ENCODE results near the gene RAB8B.

Gene RAB8B

GRCh38 chr15:63212050-63213004 is 22.9 kb downstream of the RAB8B start:
- Histone ChIP-seq H2AK5ac (ENCODE audit: low read length) (no peak overlapping the region), H3K14ac (ENCODE audit: low read length) (no peak overlapping the region), H3K27me3 (ENCODE audit: insufficient read depth, low read length) (no peaks in the 10 kb centered on the region), H4K12ac (ENCODE audit: low read depth, low read length) (no peak overlapping the region), H3K18ac (ENCODE audit: low read length) (no peak overlapping the region), H3K4me1 (ENCODE audit: control insufficient read depth in 1 of 2, insufficient read depth in 2 of 2, low read length in 2 of 2) (no peaks in the 10 kb centered on the region), H3K23ac (ENCODE audit: low read length) (no peak overlapping the region), H3K4me3 (ENCODE audit: low read depth, low read length) (no peak overlapping the region), H3K9me3 (ENCODE audit: insufficient read depth, low read depth, low read length) (no peaks in the 10 kb centered on the region), H3K27ac (ENCODE audit: low read depth, low read length) (no peak overlapping the region), H3K36me3 (ENCODE audit: control insufficient read depth in 1 of 2, insufficient read depth in 2 of 2, low read length in 2 of 2) (no peaks in the 10 kb centered on the region), H3K4ac (ENCODE audit: low read depth, low read length) (no peak overlapping the region), H2BK5ac (ENCODE audit: low read depth, low read length, poor library complexity) (no peak overlapping the region), H4K8ac (ENCODE audit: low read depth, low read length) (no peak overlapping the region), H3K9ac (ENCODE audit: low read length) (no peak overlapping the region), H4K91ac (ENCODE audit: low read depth, low read length) (no peak overlapping the region), H3K79me2 (ENCODE audit: control insufficient read depth, insufficient read depth, low read length, poor library complexity) (no peaks in the 10 kb centered on the region), H3K79me1 (ENCODE audit: low read length) (no peaks in the 10 kb centered on the region), H3K4me2 (ENCODE audit: low read length) (no peak overlapping the region), H2BK12ac (ENCODE audit: low read length) (no peak overlapping the region), H2BK120ac (ENCODE audit: insufficient read depth, low read length, poor library complexity) (no peak overlapping the region), H2AFZ (ENCODE audit: insufficient read depth, low read length, poor library complexity) (no peak overlapping the region)
- no CpG with 5 or more reads among the region's 10 CpGs for WGBS (ENCODE audit: extremely low coverage, insufficient coverage, insufficient read length)
- peak; percentile 71 to 96 for DNase-seq

- Histone ChIP-seq H3K14ac (ENCODE audit: low read length) (no peak overlapping the region), H3K27ac (ENCODE audit: low read depth, low read length) (no peak overlapping the region), H3K4ac (ENCODE audit: low read depth, low read length) (no peak overlapping the region), H3K18ac (ENCODE audit: low read length) (no peak overlapping the region), H2AK5ac (ENCODE audit: low read length) (no peak overlapping the region), H2BK120ac (ENCODE audit: insufficient read depth, low read length, poor library complexity) (no peak overlapping the region), H3K9me3 (ENCODE audit: insufficient read depth, low read depth, low read length) (no peaks in the 10 kb centered on the region), H3K36me3 (ENCODE audit: control insufficient read depth in 1 of 2, insufficient read depth in 2 of 2, low read length in 2 of 2) (peaks cover 0 to 2% of the 10 kb centered on the region in 2 experiments), H4K12ac (ENCODE audit: low read depth, low read length) (no peak overlapping the region), H2BK5ac (ENCODE audit: low read depth, low read length, poor library complexity) (no peak overlapping the region), H2BK12ac (ENCODE audit: low read length) (no peak overlapping the region), H3K4me1 (ENCODE audit: control insufficient read depth in 1 of 2, insufficient read depth in 2 of 2, low read length in 2 of 2) (no peaks in the 10 kb centered on the region), H3K79me1 (ENCODE audit: low read length) (no peaks in the 10 kb centered on the region), H4K8ac (ENCODE audit: low read depth, low read length) (no peak overlapping the region), H3K4me2 (ENCODE audit: low read length) (no peak overlapping the region), H3K9ac (ENCODE audit: low read length) (no peak overlapping the region), H3K79me2 (ENCODE audit: control insufficient read depth, insufficient read depth, low read length, poor library complexity) (no peaks in the 10 kb centered on the region), H3K27me3 (ENCODE audit: insufficient read depth, low read length) (no peaks in the 10 kb centered on the region), H4K91ac (ENCODE audit: low read depth, low read length) (no peak overlapping the region), H3K23ac (ENCODE audit: low read length) (no peak overlapping the region), H2AFZ (ENCODE audit: insufficient read depth, low read length, poor library complexity) (no peak overlapping the region), H3K4me3 (ENCODE audit: low read depth, low read length) (no peak overlapping the region)
- no CpG with 5 or more reads among the region's 5 CpGs for WGBS (ENCODE audit: extremely low coverage, insufficient coverage, insufficient read length)
- peak; percentile 45 to 92 for DNase-seq
Measured at GRCh38 chr15:63218100-63218808, 28.8 kb downstream of the RAB8B start.

GRCh38 chr15:63219196-63219710 is 29.8 kb downstream of the RAB8B start:
- no peak for DNase-seq
- H3K18ac ChIP-seq (ENCODE audit: low read length), result no peak overlapping the region
- no peak overlapping the region for H2BK120ac ChIP-seq (ENCODE audit: insufficient read depth, low read length, poor library complexity)
- no CpG with 5 or more reads among the region's 3 CpGs for WGBS (ENCODE audit: extremely low coverage, insufficient coverage, insufficient read length)
- H3K27ac ChIP-seq (ENCODE audit: low read depth, low read length), result no peak overlapping the region
- no peaks in the 10 kb centered on the region for H3K79me1 ChIP-seq (ENCODE audit: low read length)
- H2BK12ac ChIP-seq (ENCODE audit: low read length), result no peak overlapping the region
- no peak overlapping the region for H3K4ac ChIP-seq (ENCODE audit: low read depth, low read length)
- no peaks in the 10 kb centered on the region for H3K79me2 ChIP-seq (ENCODE audit: control insufficient read depth, insufficient read depth, low read length, poor library complexity)
- H4K91ac ChIP-seq (ENCODE audit: low read depth, low read length), result no peak overlapping the region
- H3K9ac ChIP-seq (ENCODE audit: low read length), result no peak overlapping the region
- H3K23ac ChIP-seq (ENCODE audit: low read length), result no peak overlapping the region
- no peak overlapping the region for H4K12ac ChIP-seq (ENCODE audit: low read depth, low read length)
- no peak overlapping the region for H2AFZ ChIP-seq (ENCODE audit: insufficient read depth, low read length, poor library complexity)
- H4K8ac ChIP-seq (ENCODE audit: low read depth, low read length), result no peak overlapping the region
- no peak overlapping the region for H3K14ac ChIP-seq (ENCODE audit: low read length)
- no peaks in the 10 kb centered on the region for H3K4me1 ChIP-seq (ENCODE audit: control insufficient read depth in 1 of 2, insufficient read depth in 2 of 2, low read length in 2 of 2)
- peaks cover 0 to 2% of the 10 kb centered on the region in 2 experiments for H3K36me3 ChIP-seq (ENCODE audit: control insufficient read depth in 1 of 2, insufficient read depth in 2 of 2, low read length in 2 of 2)
- H2BK5ac ChIP-seq (ENCODE audit: low read depth, low read length, poor library complexity), result no peak overlapping the region
- H2AK5ac ChIP-seq (ENCODE audit: low read length), result no peak overlapping the region
- no peaks in the 10 kb centered on the region for H3K27me3 ChIP-seq (ENCODE audit: insufficient read depth, low read length)
- no peak overlapping the region for H3K4me3 ChIP-seq (ENCODE audit: low read depth, low read length)
- H3K4me2 ChIP-seq (ENCODE audit: low read length), result no peak overlapping the region
- H3K9me3 ChIP-seq (ENCODE audit: insufficient read depth, low read depth, low read length), result no peaks in the 10 kb centered on the region

- Histone ChIP-seq H2BK120ac (ENCODE audit: insufficient read depth, low read length, poor library complexity) (no peak overlapping the region), H3K4me3 (ENCODE audit: low read depth, low read length) (no peak overlapping the region), H2BK12ac (ENCODE audit: low read length) (no peak overlapping the region), H3K36me3 (ENCODE audit: control insufficient read depth in 1 of 2, insufficient read depth in 2 of 2, low read length in 2 of 2) (peaks cover 0 to 2% of the 10 kb centered on the region in 2 experiments), H2BK5ac (ENCODE audit: low read depth, low read length, poor library complexity) (no peak overlapping the region), H3K9me3 (ENCODE audit: insufficient read depth, low read depth, low read length) (no peaks in the 10 kb centered on the region), H3K79me2 (ENCODE audit: control insufficient read depth, insufficient read depth, low read length, poor library complexity) (no peaks in the 10 kb centered on the region), H4K12ac (ENCODE audit: low read depth, low read length) (no peak overlapping the region), H4K8ac (ENCODE audit: low read depth, low read length) (no peak overlapping the region), H3K79me1 (ENCODE audit: low read length) (no peaks in the 10 kb centered on the region), H2AK5ac (ENCODE audit: low read length) (no peak overlapping the region), H3K4ac (ENCODE audit: low read depth, low read length) (no peak overlapping the region), H4K91ac (ENCODE audit: low read depth, low read length) (no peak overlapping the region), H2AFZ (ENCODE audit: insufficient read depth, low read length, poor library complexity) (no peak overlapping the region), H3K27me3 (ENCODE audit: insufficient read depth, low read length) (no peaks in the 10 kb centered on the region), H3K23ac (ENCODE audit: low read length) (no peak overlapping the region), H3K4me2 (ENCODE audit: low read length) (no peak overlapping the region), H3K9ac (ENCODE audit: low read length) (no peak overlapping the region), H3K18ac (ENCODE audit: low read length) (no peak overlapping the region), H3K4me1 (ENCODE audit: control insufficient read depth in 1 of 2, insufficient read depth in 2 of 2, low read length in 2 of 2) (no peaks in the 10 kb centered on the region), H3K14ac (ENCODE audit: low read length) (no peak overlapping the region), H3K27ac (ENCODE audit: low read depth, low read length) (no peak overlapping the region)
- peak in 1 of 2 donors; percentile 39 for DNase-seq
- WGBS (ENCODE audit: extremely low coverage, insufficient coverage, insufficient read length), result no CpG with 5 or more reads among the region's 3 CpGs
Measured at GRCh38 chr15:63221346-63221745, 31.9 kb downstream of the RAB8B start.

Data from trophoblast cell (in vitro differentiated cells and primary cell).